Measurements from ENCODE around the gene WNT6.

DNA sequence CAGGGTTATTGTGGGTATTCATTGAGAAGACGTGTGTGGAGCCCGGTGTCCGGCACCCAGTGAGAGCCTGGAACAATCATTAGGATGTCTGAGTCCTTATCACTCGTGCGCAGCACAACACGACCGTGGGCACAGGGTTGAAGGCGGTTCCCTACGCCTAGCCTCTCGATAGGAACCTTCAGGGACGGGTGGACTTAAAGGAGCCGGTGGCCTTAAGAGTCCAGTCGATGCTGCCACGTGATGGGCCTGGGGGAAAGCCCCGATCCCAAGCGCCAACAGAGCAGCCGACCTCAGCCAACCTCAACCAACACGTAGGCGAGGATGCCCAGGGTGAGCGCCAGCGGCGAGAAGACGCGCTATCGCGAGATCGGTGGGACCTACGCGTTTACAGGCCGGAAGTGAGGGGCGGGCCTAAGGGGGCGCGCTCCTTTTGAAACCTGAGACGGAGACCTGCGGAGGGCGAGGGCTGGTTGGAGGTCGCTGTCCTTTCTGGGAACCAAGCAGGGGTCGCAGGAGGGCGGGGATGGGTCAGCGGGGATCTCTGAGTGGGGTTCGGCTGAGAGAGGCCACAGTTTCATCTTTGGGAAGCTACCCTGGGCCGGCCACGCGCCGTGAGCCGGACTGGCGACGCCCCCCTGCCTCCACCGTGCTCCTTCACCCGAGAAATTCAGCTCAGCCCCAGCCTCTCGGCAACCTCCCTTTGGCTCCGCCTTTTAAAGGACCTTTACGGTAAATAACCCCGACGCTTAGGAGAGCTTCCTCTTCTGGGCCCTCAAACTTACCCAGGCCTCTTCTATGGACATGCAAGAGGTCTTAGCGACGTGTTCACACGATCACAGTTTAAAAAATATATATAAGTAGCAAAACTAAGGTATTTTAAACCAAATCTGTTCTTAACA lies 49.4 kb downstream of the WNT6 start:
- no peak for TF ChIP-seq POLR2A (IDR thresholded peaks at IDR 0.05)
- TF ChIP-seq, protein P1, sequence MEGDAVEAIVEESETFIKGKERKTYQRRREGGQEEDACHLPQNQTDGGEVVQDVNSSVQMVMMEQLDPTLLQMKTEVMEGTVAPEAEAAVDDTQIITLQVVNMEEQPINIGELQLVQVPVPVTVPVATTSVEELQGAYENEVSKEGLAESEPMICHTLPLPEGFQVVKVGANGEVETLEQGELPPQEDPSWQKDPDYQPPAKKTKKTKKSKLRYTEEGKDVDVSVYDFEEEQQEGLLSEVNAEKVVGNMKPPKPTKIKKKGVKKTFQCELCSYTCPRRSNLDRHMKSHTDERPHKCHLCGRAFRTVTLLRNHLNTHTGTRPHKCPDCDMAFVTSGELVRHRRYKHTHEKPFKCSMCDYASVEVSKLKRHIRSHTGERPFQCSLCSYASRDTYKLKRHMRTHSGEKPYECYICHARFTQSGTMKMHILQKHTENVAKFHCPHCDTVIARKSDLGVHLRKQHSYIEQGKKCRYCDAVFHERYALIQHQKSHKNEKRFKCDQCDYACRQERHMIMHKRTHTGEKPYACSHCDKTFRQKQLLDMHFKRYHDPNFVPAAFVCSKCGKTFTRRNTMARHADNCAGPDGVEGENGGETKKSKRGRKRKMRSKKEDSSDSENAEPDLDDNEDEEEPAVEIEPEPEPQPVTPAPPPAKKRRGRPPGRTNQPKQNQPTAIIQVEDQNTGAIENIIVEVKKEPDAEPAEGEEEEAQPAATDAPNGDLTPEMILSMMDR (IDR thresholded peaks at IDR 0.05) = no peak
- TF ChIP-seq POLR2AphosphoS5 (IDR thresholded peaks at IDR 0.05) = peak; percentile 74

All from prostate gland (tissue), 2 donors.